Inflammatory macrophage (primary cell): ENCODE results near the gene CPSF7.

Experiments used
- DNase-seq, 2 donors: peaks; one replicate each; pipeline ENCODE4 v3.0.0-alpha.2; 2020 to 2022

The CPSF7 gene

GRCh38 chr11:61380884-61381283 is 48.9 kb downstream of the CPSF7 start:
- DNase-seq = no peak

DNA sequence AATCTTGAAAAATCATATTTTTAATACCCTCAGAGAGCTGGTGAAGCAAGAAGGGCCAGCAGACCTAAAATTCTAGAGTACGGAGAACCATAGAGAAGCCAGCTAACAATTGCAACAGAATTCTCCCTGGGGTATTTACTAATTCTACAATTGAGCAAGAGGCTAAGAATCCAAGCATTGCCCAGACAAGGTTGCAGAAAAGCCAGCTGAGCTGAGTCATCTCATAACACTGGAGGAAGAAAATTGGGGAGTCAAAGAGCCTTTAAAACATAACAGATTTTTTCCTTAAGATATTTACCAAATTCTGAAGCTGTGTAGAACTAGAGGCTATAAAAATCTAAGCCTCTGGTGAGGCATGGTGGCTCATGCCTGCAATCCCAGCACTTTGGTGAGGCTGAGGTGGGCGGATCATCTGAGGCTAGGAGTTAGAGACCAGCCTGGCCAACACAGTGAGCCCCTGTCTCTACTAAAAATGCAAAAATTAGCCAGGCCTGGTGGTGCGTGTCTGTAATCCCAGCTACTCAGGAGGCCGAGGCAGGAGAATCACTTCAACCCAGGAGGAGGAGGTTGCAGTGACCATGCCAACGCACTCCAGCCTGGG is 51.0 kb downstream of the CPSF7 start:
- peak; percentile 92 to 96 for DNase-seq

GRCh38 chr11:61377461-61378160 is 52.2 kb downstream of the CPSF7 start:
- DNase-seq = no peak

DNA sequence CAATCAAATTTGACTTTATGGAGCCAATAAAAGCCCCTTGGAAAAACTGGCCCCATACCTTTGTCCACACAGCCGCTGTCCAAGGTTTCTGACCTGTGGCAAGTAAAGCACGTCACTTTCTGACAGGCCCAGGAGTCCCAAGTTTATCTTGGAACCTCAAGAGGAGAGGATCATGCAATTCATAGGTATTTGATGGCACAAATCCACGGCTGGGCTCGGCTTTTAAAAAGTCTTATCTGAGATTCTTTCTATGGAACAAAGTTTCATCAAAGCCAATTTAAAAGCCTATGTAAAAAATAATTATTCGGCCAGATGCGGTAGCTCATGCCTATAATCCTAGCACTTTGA is 54.0 kb downstream of the CPSF7 start:
- DNase-seq = no peak

- DNase-seq = no peak
Observed at GRCh38 chr11:61372659-61373420, 56.9 kb downstream of the CPSF7 start.

- DNase-seq = peak in 1 of 2 donors; percentile 66
Observed at GRCh38 chr11:61370349-61371005, 59.3 kb downstream of the CPSF7 start.

DNA sequence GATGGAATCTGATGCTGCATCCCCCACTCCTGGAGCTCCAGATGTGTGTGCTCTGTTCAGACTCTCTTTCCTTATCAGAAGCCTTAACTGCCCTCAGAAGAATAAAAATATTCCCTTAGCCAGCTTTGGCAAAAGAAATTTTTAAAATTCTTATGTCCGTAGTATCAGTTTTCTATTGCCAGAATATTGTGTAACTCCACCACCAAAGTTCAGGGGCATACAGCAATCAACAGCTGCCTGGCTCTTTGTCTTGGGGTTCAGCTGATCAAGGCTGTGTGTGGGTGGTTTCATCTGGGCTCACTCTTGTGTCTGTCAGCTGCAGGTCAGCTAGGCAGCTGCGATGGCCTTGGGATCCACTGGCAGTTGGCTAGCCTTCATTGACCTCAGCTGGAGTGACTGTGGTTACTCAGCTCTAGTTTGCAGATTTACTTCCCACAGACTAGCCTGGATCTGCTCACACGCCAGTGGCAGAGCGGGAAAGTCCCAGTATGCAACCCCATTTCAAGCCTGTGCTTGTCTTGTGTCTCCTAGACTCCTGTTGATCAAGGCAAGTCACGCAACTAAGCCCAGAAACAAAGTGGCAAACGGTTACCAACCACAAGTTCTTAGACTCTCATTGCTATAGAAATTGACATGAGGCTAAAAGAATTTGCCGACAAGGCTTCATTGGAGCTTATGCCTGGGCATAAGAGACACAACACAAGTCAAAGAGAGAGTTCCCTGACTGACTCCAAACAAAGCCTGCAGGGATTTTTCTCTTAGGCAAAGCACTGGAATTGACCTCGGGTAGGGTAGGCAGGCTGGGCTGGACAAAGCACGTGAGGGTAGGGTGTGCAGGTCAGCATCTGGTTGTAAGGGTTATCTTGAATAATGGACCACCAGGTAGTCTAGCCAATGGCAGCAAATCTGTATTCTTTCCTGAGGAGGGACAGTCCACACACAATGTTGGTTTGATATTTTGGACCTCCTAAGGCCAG is 60.1 kb downstream of the CPSF7 start:
- peak; percentile 87 to 99 for DNase-seq

DNA sequence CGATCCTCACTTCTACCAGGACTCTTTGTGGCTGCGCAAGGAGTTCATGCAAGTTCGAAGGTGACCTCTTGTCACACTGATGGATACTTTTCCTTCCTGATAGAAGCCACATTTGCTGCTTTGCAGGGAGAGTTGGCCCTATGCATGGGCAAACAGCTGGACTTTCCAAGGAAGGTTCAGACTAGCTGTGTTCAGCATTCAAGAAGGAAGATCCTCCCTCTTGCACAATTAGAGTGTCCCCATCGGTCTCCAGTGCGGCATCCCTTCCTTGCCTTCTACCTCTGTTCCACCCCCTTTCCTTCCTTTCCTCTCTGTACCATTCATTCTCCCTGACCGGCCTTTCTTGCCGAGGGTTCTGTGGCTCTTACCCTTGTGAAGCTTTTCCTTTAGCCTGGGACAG is 61.1 kb downstream of the CPSF7 start:
- no peak for DNase-seq

DNA sequence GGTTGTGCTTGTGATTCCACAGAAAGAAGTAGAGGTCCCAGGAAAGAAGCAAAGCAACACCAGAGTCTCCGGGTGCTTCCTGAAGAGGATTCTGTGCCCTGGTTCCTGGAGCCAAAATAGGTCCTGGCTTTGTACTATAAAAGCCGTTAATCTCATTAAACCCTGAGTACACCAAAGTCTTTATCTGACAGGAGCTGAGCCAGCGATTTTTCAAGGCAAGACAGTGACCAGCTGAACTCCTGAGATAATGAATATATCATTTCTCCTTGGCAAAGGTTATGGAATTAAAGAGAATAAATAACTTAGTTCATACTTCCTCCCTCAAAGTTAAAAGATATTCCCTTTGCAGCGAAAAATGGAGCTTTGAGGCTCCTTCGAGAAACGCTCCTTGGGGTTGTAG is 62.4 kb downstream of the CPSF7 start:
- DNase-seq = no peak

- peak; percentile 45 to 81 for DNase-seq
Observed at GRCh38 chr11:61364012-61364675, 65.6 kb downstream of the CPSF7 start.

DNA sequence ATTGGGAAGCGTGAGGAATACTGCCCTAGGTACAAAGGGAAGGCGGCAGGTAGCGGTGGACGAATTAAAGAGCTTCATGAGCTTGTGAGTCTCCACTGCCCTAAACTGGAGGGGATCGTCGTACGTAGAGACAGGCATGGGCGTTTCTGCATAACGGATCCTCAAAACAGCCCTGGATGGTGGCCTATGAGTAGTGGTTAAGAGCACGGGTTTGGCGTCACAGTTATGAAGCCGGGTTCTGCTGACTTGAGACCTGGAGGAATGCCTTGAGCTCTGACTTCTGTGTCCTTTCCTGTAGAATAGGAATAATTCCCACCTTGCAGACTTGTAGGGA is 67.3 kb downstream of the CPSF7 start:
- peak; percentile 53 to 67 for DNase-seq

GRCh38 chr11:61361741-61362541 is 67.8 kb downstream of the CPSF7 start, which contains the start of the genes CYB561A3 and TMEM138:
Gene CYB561A3 (minus strand): TSS chr11:61361882. CDS start chr11:61356713, 5,169 bp downstream.
Gene TMEM138 (plus strand): TSS chr11:61362374. CDS start chr11:61364391, 2,017 bp downstream.
- peak; percentile 98 to 100 for DNase-seq

- no peak for DNase-seq
Observed at GRCh38 chr11:61361237-61361740, 68.5 kb downstream of the CPSF7 start.

DNA sequence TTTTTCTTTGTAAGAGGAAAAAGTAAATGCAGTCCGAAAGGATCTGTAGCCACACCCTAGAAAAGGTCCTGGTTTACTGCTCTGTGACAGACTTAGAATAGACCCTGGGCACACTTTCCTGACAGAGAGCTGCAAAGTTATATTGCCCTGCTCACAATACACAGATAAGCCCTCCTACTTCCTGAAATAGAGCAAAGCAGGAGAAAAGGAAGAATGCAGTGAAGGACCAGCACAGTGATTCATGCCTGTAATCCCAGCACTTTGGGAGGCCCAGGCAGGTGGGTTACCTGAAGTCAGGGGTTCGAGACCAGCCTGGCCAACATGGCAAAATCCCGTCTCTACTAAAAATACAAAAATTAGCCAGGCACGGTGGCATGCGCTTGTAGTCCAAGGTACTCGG is 70.3 kb downstream of the CPSF7 start:
- DNase-seq = no peak

GRCh38 chr11:61358566-61358965 is 71.2 kb downstream of the CPSF7 start:
- DNase-seq = no peak

DNA sequence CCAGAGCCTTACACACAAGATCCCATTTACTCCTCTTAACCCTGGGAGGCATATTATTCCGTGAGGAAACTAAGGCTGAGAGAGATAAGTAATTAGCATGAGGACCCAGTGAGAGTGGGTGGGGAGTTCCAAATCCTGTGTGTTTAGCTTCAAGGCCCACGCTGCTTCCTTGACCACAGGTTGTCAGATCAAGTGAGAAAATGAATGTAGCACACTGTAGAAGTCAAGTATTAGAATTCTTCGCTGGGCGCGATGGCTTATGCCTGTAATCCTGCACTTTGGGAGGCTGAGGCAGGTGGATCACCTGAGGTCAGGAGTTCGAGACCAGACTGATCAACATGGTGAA is 71.9 kb downstream of the CPSF7 start:
- peak in 1 of 2 donors; percentile 34 for DNase-seq

DNA sequence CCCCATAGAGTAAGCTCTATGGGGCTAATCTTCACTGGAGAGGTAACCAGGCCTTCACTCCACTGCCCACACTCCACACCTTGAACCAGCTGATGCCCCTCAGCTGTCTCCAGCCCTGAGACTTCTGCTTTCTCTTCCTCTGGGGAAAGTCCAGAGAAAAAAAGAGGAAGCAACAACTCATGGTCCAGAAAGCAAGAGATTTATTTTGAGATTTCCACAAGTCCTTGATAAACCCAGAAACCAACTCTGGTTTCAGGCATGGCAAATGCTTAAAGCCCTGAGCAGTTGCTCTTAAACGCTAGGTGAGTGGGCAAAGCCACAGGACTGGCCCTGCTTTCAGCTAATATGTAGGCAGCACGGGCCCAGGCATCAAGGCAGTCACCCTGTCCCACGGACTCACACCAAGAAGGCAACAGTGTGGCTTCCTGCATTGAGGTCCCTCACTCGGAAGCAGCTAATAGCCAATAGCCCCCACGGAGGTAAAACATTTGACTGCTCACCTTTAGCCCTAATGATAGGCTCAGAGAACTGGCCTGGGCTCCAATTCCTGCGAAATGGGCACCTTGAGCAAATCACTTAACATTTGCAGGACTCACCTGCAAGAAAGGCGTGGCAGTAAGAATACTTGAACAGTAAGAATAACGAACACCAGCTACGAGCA is 72.4 kb downstream of the CPSF7 start:
- DNase-seq = peak; percentile 85 to 86

DNA sequence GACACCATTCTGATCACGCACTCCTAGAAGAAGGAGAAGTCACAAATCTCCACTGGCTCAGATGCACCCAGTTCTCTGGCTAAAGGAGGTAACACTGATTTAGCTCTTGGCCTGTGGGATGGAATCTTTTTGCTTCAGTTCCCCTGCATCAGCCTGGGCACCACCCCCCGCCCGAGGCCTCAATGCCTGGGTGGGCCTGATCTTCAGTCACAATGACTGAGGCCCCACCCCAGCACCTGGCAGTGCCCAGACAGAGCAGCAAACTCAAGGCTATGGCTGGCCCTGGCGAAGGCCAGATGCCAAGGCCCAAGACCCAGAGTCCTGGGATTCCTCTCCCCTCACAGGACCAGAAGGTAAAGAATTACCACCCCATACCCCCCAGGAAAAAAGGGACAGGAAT is 73.1 kb downstream of the CPSF7 start:
- no peak for DNase-seq

GRCh38 chr11:61354208-61354607 is 75.6 kb downstream of the CPSF7 start:
- no peak for DNase-seq
